ENCODE results near the gene NXN.

- TF ChIP-seq EP300 (IDR thresholded peaks at IDR 0.05) = peak in 1 of 2 donors; percentile 84
- TF ChIP-seq CTCF (IDR thresholded peaks at IDR 0.05) = no peak
Observed at GRCh38 chr17:1008008-1008761, 28.6 kb upstream of the NXN start.

Measured in tibial nerve (tissue), 4 donors.